Lung (tissue), 12 donors: ENCODE results near the gene CYBC1. TPM values are rescaled to one million over a fixed set of nuclear protein-coding genes. Genes with fewer than 3 reads are reported as not detected.

ENCODE experiments used
- ATAC-seq: fragments of 200-7000 bp; cut with Tn5 transposase; one replicate; pipeline ENCODE4 v1.9.1; 2020; ENCODE audit warnings: moderate number of reproducible peaks; ENCODE audit not compliant: insufficient read depth, low FRiP score
- DNase-seq, 3 donors: peaks; one replicate each; pipeline ENCODE4 v3.0.0-alpha.2; 2013 to 2017
- H3K27ac ChIP-seq, 2 donors: one replicate each; pipeline ENCODE4 v1.5.1; 2013; ENCODE audit warnings: mild to moderate bottlenecking in 2 of 2, moderate library complexity in 2 of 2, control low read depth in 1 of 2, inconsistent platforms in 1 of 2, low read depth in 1 of 2, low read length in 1 of 2
- H3K27me3 ChIP-seq, 3 donors: one replicate each; pipeline ENCODE4 v1.5.1; 2013; ENCODE audit warnings: low read length in 2 of 3; ENCODE audit not compliant: control insufficient read depth in 3 of 3, insufficient read depth in 3 of 3
- H3K36me3 ChIP-seq, 4 donors: one replicate each; pipeline ENCODE4 v1.5.1; 2013; ENCODE audit warnings: low read length in 4 of 4, mild to moderate bottlenecking in 1 of 4, moderate library complexity in 1 of 4; ENCODE audit not compliant: control insufficient read depth in 4 of 4, insufficient read depth in 4 of 4
- H3K4me1 ChIP-seq, 5 donors: one replicate each; pipeline ENCODE4 v1.5.1; 2013; ENCODE audit warnings: low read length in 5 of 5, mild to moderate bottlenecking in 2 of 5, moderate library complexity in 1 of 5; ENCODE audit not compliant: control insufficient read depth in 5 of 5, insufficient read depth in 5 of 5
- H3K4me3 ChIP-seq: one replicate; pipeline ENCODE4 v1.5.1; 2013; ENCODE audit warnings: mild to moderate bottlenecking, control low read depth, moderate library complexity
- H3K9ac ChIP-seq, 2 donors: one replicate each; pipeline ENCODE4 v1.5.1; 2013; ENCODE audit warnings: low read length in 2 of 2, control low read depth in 1 of 2; ENCODE audit not compliant: insufficient read depth in 1 of 2
- H3K9me3 ChIP-seq, 4 donors: one replicate each; pipeline ENCODE4 v1.5.1; 2013; ENCODE audit warnings: low read length in 3 of 4, mild to moderate bottlenecking in 1 of 4, moderate library complexity in 1 of 4; ENCODE audit not compliant: control insufficient read depth in 4 of 4, insufficient read depth in 3 of 4
- WGBS, 2 donors: extraction: QIAGEN DNeasy Blood & Tissue Kit; methylation state at CpG; one replicate each; pipeline ENCODE4 v1.1.7; 2013; 5-methylcytosine and 5-hydroxymethylcytosine counted together
- polyA plus RNA-seq, 2 donors: library from polyadenylated mRNA; stranded (reverse); fragments of 200-250 nt; gene quantifications; one replicate each; pipeline ENCODE4 v1.2.1, GENCODE V29; 2013
- total RNA-seq, 2 donors: library from RNA; depleted of rRNA in 1 of 2; stranded (reverse); fragments of >200 nt in 1 of 2; gene quantifications; one replicate each; pipeline ENCODE4 v1.2.1, GENCODE V29; 2014 to 2021
- TF ChIP-seq, protein P1 (sequence below): IDR thresholded peaks from 2 replicates; pipeline ENCODE4 v1.5.1; 2012; ENCODE audit warnings: mild to moderate bottlenecking; ENCODE audit errors: control extremely low read depth, extremely low read depth
- donor health status: control.
- donor health status: control.
- donor health status: Bipolar disorder and iron deficiency.
- donor health status: healthy.
- donor health status: DM: yes; HTN: yes; CAD: no.

The CYBC1 gene
- total and polyA plus RNA-seq, 4 donors = 37.4 to 144 (median 92.0) TPM

DNA sequence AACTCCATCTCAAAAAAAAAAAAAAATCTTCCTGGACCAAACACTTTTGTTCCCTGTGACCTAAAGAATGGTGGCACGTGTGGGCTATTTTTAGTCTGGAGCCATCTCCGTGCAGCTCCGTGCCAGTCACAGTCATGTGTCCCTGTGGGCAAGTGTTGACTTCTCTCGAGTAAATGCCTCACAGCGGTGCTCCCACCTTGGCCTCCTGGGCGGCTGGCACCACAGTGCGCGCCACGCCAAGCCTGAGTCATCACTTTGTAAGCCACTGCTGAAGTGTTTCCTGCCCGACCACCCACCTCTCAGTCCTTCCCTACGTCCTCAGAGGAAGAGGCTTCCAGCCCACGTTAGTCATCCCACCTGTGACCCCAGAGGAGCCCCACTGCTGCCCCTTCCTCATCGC, 43.3 kb downstream of the CYBC1 start:
- Histone ChIP-seq H3K27ac (peak overlapping the region in 1 of 2 donors; percentile 45), H3K9ac (no peak overlapping the region), H3K4me1 (no peaks in the 10 kb centered on the region), H3K36me3 (peaks cover 0 to 29% (median 0%) of the 10 kb centered on the region in 4 donors), H3K27me3 (no peaks in the 10 kb centered on the region), H3K4me3 (no peak overlapping the region), H3K9me3 (no peaks in the 10 kb centered on the region)
- TF ChIP-seq, protein P1, sequence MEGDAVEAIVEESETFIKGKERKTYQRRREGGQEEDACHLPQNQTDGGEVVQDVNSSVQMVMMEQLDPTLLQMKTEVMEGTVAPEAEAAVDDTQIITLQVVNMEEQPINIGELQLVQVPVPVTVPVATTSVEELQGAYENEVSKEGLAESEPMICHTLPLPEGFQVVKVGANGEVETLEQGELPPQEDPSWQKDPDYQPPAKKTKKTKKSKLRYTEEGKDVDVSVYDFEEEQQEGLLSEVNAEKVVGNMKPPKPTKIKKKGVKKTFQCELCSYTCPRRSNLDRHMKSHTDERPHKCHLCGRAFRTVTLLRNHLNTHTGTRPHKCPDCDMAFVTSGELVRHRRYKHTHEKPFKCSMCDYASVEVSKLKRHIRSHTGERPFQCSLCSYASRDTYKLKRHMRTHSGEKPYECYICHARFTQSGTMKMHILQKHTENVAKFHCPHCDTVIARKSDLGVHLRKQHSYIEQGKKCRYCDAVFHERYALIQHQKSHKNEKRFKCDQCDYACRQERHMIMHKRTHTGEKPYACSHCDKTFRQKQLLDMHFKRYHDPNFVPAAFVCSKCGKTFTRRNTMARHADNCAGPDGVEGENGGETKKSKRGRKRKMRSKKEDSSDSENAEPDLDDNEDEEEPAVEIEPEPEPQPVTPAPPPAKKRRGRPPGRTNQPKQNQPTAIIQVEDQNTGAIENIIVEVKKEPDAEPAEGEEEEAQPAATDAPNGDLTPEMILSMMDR = no peak
- DNase-seq = no peak
- WGBS, 2 donors = 50 to 73% methylated on average over 13 of the region's 13 CpGs
- no peak for ATAC-seq

DNA sequence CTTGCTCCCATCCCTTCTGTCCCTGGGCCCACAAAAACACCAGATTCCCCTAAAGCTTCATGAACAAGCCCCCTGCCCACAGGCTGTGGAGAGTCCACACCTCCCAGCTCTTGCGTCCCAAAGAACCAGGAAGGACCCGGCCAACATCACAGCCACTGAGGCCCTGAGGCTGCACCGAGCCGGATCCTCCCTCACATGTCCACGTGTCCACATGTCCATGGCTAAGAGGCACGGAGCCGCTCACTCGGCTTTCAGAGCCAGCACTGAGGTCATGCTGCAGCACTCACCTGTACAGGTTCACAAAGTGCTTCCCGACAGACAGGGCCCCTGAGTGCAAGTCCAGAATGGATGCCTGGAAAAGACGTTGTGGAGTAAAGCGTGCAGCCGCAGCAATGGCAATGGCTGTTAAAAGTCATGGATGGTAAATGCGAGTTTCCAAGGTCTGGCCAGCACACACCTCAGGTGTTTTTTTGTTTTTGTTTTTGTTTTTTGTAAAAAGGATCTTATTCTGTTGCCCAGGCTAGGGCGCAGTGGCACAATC, 44.4 kb downstream of the CYBC1 start:
- ATAC-seq (no peak), DNase-seq (no peak)
- no peaks in the 10 kb centered on the region for H3K4me1 ChIP-seq
- TF ChIP-seq, protein P1 = no peak
- WGBS, 2 donors = 95 to 97% methylated on average over 14 of the region's 14 CpGs
- H3K9me3 ChIP-seq = no peaks in the 10 kb centered on the region
- no peak overlapping the region for H3K4me3 ChIP-seq
- no peak overlapping the region for H3K27ac ChIP-seq
- peaks cover 0 to 29% (median 0%) of the 10 kb centered on the region in 4 donors for H3K36me3 ChIP-seq
- H3K9ac ChIP-seq = no peak overlapping the region
- H3K27me3 ChIP-seq = no peaks in the 10 kb centered on the region

DNA sequence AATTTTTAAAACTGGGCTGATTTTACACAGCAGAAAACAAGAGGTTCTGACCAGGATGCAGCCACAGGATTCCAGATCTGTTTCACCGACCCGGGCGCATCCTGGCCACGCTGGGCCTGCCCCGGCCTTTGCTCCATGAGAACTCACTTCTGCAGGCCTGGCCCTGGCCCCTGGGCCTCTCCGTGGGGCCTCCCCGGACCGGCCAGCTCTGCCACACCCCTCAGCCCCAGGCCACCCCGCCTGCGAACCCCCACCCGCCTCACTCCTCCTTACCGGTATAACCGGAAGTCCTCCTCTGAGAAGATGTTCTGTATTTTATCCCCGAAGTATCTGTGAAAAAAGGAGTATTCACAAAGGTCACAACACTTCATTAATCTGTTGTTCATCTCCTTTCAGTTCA, 45.5 kb downstream of the CYBC1 start:
- peaks cover 0 to 27% (median 0%) of the 10 kb centered on the region in 4 donors for H3K36me3 ChIP-seq
- DNase-seq = no peak
- TF ChIP-seq, protein P1 = no peak
- ATAC-seq = no peak
- H3K27me3 ChIP-seq = no peaks in the 10 kb centered on the region
- 93 to 94% methylated on average over 14 of the region's 14 CpGs for WGBS, 2 donors
- no peak overlapping the region for H3K27ac ChIP-seq
- no peaks in the 10 kb centered on the region for H3K9me3 ChIP-seq
- no peak overlapping the region for H3K4me3 ChIP-seq
- no peak overlapping the region for H3K9ac ChIP-seq
- peaks cover 0 to 9% (median 0%) of the 10 kb centered on the region in 5 donors for H3K4me1 ChIP-seq
